Eye (tissue), 1 donor: Measurements from ENCODE around the gene TNS3.
A peak's percentile ranks its signal among the peaks of the same experiment; 100 is the strongest.
"Not testable (repeated sequence)": the region's sequence is repeated elsewhere in the genome, so short reads cannot be mapped to it uniquely, and the experiment has no call there.

Experiments used
- DNase-seq: peaks from one replicate; pipeline ENCODE4 v3.0.0-alpha.2; 2015

The TNS3 gene

DNA sequence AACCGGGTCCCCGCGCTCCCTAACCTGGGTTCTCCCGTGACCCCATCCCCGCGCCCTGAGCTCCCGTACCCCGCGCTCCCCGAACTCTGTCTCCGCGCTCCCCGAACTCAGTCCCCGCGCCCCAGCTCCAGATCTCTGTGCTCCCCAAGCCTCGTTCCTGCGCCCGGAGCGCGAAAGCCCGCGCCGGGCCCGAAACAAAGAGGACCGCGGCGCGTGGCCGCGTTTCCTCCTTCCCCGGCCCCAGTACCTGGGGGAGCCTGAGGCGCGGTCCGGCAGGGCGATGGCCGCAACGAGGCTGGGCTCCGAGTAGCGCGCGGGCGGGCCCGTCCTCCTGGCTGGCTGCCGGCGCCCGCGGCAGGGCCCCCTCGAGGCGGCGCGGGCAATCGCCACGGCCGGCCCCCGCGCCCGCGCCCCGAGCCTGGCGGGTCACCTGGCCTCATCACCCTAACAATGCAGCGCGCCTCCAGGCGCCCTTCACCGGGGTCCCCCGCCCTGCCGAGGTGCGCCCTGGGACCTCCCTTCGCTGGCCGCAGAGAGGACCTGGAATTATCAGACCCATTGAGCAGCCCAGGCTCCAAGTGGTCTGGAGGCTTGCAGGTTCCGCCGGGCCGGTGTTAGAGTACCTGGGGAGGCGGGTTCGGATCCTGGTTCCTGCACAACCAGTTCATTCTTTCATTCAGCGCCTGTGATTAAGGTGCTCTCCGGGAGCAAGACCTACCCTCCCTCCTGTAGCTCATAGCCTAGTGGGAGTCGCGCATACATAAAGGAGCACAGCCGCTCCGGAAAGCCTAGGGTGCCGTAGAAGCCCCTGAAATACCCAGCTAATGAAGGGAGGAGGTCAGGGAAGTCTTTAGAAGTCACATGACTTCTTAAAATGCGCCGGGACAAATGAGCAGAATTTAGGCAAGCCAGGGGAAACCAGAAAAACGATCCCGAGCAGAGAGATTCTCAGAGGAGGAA lies at the start of gene TNS3:
TSS of gene TNS3 (minus strand) at position 308 of the 960 bp plus-strand sequence. CDS start 142,475 bp downstream, outside the sequence.
- peak; percentile 72 for DNase-seq

GRCh38 chr7:47631711-47632110 lies 49.8 kb upstream of the TNS3 start:
- no peak for DNase-seq

DNA sequence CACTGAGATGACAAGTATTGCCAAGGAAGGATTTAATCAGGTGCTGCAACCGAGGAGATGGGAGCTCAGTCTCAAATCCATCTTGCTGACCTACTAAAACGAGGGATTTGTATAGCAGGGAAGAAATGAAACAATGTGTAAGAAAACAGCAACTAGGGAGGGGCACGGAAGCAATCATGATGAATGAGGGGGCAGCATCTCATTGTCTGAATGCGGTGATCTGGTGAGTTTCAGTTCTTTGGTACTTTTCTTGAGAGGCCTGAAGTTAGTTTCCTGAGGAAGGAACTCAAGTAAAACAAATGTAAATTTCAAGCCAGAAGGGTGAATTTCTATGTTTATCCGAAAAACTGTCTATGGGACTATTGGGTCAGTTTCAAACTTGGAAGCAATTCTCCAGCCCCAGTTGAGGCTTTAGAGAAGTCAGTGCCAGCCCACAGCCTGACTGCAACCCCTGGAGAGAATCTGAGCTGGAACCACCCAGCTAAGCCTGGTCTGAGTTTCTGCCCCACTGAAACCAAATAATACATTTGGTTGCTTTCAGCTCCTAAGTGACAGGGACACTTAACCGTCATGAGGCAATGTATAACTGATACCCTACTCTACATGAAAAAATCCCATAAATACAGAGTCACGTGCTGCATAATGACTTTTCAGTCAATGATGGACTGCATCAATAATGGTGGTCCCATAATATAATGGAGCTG lies 45.8 kb upstream of the TNS3 start:
- no peak for DNase-seq

DNA sequence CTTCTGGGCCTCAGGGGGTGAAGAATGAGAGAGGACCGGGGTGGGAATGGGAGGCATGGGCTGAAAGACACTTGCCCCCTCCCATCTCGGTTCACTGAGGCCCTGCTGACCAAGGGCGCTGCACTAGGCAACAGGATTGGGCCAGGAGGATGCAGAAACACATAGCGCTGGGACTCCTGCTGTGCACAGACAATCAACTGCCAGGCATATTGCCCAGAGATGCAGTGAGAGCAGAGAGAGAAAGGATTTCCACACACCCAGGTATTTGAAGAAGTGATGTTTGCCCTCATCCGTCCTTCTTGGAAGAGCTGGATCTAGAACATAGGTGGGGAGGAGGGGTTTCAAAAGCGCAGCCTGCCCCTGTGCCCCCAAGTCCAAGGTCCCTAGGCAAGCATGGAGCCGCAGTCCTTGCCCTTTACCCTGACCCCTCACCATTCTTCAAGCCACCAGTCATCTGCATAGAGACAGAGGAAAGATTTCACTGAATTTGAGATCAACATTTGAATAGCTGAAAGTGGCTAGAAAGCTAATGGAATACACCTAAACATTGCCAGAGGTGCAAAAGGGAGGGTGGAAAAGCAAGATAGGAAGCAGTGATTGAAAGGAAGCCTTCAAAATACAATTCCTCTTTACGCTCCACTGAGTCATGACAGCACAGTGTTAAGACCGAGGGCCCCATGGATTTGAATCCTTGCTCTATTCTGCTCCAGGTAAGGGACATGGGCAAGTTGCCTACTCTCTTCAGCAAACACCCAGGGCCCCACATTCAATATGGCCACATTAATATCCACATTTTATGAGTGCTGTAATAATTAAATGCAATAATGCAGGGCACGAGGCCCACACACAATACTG lies 44.2 kb upstream of the TNS3 start:
- peak; percentile 75 for DNase-seq

DNA sequence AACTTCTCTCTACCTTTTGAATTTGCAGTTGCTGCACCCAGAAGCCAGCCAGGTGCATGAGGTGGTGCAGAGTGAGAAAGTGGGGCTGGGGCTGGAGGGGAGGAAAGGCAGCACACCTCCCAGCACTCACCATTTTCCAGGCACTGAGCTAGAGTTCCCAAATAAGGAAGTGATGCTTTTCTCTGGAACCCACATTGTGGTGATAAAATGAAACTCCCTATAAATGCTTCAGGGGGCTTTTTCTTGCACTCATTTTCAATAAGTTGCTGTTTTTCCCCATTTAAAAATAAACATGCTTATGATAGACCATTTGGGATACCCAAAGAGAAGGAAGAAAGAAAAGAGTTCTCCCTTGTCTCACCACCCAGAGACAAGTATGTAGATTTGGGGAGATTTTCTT lies 42.8 kb upstream of the TNS3 start:
- DNase-seq: no peak

- DNase-seq: peak; percentile 91
Measured at GRCh38 chr7:47622946-47623640, 41.2 kb upstream of the TNS3 start.

GRCh38 chr7:47622586-47622945 lies 40.7 kb upstream of the TNS3 start:
- no peak for DNase-seq

DNA sequence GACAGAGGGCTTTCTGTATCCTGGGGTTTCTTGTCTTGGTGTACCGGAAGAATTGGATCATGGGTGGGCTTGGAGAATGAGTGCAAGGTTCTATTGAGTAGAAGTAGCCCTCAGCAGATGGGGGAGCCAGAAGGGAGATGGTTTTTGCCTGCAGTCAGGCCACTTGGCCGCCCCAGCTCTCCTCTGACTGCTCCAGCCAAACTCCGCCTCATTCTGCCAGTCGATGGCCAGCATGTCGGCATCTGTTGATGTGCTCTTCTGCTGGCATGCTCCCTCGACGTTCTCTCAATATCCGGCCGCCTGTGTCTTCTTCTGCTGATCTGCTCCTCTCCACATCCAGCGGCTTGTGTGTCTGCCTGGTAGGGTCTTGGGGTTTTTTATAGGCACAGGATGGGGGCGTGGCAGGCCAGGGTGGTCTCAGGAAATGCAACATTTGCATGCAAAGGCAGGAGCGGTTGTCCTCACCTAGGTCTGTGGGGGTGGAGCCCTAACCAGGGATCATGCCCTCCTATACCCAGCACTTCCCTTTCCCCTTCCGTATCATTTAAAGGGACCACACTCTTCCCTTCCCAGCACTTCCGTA lies 40.2 kb upstream of the TNS3 start:
- DNase-seq: peak; percentile 41

DNA sequence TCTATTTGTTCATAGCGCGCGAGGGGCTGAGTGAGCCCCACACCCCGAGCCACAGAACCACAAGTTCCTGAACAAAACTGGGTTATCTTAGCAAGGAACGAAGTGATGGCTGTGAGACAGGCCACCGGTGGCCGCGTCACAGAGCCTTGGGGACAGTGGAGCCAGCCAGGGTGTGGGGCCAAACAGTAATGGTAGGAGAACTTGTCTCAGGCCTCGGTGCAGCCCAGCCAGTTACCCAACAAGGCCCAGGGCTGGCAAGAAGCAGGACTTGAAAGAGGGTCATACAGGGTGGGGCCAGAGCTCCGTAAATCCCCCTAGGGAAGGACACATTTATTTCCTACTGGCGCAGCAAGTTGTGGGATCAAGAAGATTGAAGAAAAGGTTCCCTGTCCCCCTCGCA lies 39.4 kb upstream of the TNS3 start:
- DNase-seq: no peak

DNA sequence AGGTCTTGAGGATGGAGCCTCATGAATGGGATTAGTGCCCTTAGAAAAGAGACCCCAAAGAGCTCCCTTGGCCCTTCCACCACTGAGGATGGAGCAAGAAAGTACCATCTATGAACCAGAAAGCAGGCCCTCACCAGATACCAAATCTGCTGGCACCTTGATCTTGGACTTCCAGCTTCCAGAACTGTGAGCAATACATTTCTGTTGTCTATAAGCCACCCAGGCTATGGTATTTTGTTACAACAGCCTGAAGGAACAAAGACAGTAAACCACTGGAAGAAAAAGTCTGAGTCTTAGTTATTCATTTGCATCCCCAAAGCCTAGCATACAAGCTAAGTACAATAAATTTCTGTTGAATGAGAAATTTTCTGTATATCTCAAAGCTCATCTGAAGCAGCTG lies 37.9 kb upstream of the TNS3 start:
- DNase-seq: no peak

- DNase-seq: no peak
Measured at GRCh38 chr7:47617131-47617530, 35.2 kb upstream of the TNS3 start.

GRCh38 chr7:47614450-47614849 lies 32.5 kb upstream of the TNS3 start:
- no peak for DNase-seq

DNA sequence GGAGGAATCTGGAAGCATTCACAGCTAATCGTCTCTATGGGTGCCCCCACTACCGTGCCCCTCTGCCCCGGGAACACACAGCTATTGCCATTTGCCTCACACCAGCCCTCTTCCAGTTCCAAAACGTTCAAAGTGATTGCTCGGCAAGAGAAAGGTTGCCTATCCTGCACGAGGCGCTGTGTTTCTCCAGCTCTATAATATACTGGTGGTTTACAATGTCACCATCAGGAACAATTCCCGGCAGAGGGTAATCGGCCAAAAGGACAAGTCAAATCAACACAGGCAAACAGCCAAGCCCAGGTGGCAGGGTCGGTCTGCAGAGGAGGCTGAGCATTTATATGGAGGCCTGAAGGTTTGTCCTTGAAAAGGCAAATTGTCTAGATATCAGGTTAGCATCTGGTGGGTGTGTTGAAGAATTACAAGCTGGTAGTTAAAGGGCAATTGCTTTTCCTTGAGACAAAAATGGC lies 29.2 kb upstream of the TNS3 start:
- no peak for DNase-seq

DNA sequence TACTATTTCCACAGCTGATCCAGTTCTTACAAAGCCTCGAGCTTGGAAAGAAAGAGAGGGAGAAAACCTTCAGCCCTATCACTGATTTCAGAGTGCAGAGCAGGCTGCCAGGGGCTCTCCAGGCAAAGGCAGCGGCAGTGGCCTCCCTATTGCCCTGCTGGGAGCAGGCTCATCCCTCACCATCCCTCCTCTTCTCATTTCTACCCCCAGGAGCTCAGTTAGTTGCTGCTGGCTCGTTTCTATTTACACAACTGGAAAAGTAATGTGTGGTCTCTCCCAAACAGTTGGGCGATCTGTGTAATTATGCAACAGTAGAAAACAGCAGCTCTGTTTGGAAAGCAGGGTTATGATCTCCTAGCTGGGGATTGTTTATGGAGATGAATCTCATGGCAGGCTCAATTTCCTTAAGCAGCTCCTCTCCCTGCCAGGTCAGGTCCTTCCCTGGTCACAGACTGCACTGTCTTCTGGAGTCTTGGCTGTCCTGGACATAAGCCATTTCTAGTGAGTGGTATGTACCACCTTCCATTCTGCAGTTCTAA lies 28.7 kb upstream of the TNS3 start:
- peak; percentile 16 for DNase-seq

DNA sequence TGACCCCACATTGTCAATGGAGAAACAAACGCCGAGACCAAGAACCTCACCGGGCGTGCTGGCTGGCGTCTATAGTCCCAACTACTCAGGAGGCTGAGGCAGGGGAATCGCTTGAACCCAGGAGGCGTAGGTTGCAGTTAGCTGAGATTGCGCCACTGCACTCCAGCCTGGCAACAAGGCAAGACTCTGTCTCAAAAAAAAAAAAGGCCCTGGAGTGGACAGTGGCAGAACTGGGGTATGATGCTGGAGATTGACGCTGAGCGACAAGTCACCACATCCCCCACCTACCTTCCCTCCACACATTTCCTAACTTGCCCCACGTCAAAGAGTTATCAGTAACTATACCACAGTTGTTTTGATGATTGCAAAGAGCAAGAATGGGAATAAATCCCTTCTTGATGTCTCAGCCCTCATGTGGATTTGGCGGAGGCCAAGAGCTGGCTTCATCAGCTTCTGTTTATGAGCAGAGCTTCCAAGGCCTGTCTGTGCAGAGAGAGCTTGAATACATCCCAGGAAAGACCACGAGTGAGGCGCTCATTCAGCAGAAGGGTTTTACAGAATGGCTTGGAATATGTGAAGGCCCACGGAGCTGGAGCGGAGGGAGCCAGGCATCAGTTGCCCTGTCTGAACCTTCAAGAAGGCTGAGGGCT lies 28.0 kb upstream of the TNS3 start:
- DNase-seq: no peak

DNA sequence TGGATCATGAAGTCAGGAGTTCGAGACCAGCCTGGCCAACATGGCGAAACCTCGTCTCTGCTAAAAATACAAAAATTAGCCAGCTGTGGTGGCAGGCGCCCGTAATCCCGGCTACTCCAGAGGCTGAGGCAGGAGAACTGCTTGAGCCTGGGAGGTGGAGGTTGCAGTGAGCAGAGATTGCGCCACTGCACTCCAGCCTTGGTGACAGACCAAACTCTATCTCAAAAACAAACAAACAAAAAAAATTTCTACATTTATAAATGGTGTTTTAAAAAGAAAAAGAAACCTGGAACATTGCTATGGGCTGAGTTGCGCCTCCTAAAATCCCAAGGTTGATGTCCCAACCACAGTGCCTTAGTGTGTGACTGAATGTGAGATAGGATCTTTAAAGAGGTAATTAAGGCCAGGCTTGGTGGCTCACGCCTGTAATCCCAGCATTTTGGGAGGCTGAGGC lies 24.7 kb upstream of the TNS3 start:
- not testable (repeated sequence) for DNase-seq

DNA sequence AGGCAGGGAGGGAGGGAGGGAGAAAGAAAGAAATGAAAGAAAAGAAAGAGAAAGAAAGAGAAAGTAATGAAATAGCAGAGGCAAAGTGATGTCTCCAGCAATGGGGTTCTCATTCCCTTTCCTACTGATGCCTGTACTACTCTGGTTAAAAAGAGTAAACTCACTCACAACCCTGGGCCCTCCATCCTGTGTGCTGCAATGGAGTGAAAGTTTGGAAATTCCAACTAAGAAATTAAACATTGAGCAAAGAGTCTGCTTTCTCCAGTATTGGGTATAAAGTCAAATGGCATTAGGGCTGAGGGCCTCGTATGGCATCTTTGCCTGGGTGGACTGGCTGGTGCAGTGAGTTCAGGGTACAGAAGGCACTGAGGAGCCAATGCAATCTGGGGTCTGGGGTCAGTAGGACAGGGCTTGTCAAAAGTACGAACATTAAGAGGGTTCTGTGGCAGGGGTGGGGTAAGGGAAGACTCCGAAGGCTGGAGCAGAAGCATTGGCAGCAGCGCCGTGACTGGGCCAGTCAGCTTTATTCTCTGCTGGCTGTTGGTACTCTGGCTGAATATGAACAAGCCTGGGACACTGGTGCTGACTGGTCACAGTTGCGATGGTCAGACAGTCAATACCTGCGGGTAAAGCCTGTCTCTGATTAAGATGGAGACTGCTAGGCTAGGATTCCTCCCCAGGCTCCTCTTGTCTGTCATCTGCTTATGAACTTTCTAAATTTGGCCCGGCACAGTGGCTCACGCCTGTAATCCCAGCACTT lies 24.1 kb upstream of the TNS3 start:
- no peak for DNase-seq

DNA sequence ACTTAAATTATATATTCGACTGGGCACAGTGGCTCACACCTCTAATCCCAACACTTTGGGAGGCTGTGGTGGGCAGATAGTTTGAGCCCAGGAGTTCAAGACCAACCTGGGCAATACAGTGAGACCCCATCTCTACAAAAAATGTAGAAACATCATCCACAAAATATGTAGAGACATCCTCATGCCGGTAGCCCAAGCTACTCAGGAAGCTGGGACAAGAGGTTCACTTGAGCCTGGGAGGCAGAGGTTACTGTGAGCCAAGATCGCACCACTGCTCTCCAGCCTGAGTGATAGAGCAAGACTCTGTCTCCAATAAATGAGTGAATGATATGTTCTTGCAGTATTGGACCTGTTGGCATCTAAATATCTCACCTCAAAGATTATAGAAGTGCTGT lies 22.6 kb upstream of the TNS3 start:
- DNase-seq: no peak

GRCh38 chr7:47603514-47604255 lies 21.8 kb upstream of the TNS3 start:
- not testable (repeated sequence) for DNase-seq
